Epithelial cell of proximal tubule (primary cell): Measurements from ENCODE around the gene PRRG4. TPM values are rescaled to one million over a fixed set of nuclear protein-coding genes. Genes with fewer than 3 reads are reported as not detected.
"Not testable (repeated sequence)": the region's sequence is repeated elsewhere in the genome, so short reads cannot be mapped to it uniquely, and the experiment has no call there.

Experiments
- DNase-seq: peaks from one replicate; pipeline ENCODE4 v3.0.0-alpha.2; 2011; ENCODE audit warnings: low read depth
- H3K4me3 ChIP-seq: 2 replicates; pipeline ENCODE4 v1.5.1; 2011; ENCODE audit warnings: low read depth, mild to moderate bottlenecking, low read length
- total RNA-seq: library from RNA; depleted of rRNA; stranded (reverse); fragments of >200 nt; gene quantifications from 2 replicates; pipeline ENCODE4 v1.2.3, GENCODE V29; 2015
- TF ChIP-seq, protein P1 (sequence below): conservative IDR thresholded peaks from 2 replicates; pipeline ENCODE4 v1.5.1; 2012; ENCODE audit warnings: low read depth, mild to moderate bottlenecking, low read length

PRRG4 gene
- total RNA-seq, 1 donor from 2014 or later, result 3.1 TPM

DNA sequence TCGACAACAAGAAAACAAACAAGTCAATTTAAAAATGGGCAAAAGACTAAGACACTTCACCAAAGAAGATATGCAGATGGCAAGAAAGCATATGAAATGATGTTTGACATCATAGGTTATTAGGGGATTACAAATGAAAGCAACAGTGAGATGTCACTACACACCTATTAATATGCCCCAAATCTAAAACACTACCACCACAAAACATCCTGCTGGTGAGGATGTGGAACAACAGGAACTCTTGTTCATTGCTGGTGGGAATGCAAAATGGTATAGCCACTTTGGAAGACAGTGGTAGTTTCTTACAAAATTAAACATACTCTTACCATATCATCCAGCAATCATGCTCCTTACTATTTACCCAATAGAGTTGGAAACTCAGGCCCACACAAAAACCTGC is 29.0 kb downstream of the PRRG4 start:
- TF ChIP-seq, protein P1, sequence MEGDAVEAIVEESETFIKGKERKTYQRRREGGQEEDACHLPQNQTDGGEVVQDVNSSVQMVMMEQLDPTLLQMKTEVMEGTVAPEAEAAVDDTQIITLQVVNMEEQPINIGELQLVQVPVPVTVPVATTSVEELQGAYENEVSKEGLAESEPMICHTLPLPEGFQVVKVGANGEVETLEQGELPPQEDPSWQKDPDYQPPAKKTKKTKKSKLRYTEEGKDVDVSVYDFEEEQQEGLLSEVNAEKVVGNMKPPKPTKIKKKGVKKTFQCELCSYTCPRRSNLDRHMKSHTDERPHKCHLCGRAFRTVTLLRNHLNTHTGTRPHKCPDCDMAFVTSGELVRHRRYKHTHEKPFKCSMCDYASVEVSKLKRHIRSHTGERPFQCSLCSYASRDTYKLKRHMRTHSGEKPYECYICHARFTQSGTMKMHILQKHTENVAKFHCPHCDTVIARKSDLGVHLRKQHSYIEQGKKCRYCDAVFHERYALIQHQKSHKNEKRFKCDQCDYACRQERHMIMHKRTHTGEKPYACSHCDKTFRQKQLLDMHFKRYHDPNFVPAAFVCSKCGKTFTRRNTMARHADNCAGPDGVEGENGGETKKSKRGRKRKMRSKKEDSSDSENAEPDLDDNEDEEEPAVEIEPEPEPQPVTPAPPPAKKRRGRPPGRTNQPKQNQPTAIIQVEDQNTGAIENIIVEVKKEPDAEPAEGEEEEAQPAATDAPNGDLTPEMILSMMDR, result peak; percentile 31
- no peak for DNase-seq
- no peak overlapping the region for H3K4me3 ChIP-seq

DNA sequence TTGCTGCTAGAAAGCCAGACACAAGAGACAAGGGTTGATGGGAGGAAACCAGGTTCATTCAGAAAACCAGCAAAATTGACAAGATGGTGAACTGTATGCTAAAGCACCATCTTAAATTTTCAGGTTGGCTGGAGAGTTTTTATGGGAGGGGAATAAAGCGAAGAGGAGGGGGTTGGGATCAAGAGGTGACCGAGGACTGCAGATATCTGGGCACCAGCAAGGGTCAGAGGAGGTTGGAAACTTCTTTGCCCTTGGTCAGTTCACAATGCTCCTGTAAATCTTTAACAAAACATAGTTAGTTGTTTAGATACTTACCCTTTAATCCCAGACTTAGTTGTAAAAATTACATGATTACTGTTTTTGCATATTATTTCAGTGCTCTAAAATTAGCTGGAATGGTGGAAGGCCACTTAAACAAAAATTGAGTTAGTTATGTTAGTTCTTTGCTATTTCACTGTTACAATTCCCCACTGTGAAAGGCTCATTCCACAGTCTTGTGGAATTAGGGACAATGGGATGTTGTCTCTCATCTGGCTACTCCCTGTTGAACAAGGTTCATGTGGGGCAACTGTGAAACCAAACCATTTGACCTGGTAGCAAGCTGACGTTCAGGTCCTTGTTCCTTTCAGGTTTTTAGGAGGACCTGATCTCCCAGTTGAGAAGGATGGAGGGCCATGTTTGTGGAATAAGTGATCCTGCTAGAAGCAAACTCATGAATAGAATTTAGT is 32.3 kb downstream of the PRRG4 start:
- TF ChIP-seq, protein P1, result no peak
- H3K4me3 ChIP-seq, result no peak overlapping the region
- DNase-seq, result no peak

DNA sequence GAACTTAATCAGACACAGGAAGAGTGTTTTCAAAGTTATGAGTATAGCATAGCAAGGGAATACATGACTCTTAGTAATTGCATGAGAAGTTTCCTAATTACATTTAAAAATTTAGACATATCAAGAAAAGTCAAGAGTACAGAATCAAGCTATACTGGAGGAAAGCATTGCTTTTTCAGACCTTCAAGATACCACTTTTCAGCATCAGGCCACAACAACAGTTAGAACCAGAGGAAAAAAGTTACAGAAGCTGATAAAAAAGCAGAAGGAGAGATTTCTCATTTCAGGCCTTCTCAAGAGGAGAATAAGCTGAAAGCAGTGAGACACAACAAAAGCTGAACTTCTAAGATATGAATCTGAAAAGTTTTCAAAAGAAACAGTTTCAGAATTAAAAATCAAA is 34.8 kb downstream of the PRRG4 start:
- TF ChIP-seq, protein P1, result no peak
- DNase-seq, result no peak
- no peak overlapping the region for H3K4me3 ChIP-seq

DNA sequence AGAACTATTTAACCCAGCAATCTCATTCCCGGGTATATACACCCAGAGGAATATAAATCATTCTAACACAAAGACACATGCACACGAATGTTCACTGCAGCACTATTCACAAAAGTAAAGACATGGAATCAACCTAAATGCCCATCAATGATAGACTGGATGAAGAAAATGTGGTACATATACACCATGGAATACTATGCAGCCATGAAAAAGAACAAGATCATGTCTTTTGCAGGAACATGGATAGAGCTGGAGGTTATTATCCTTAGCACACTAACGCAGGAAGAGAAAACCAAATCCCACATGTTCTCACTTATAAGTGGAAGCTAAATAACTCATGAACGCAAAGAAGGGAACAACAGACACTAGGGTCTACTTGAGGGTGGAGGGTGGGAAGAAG is 39.0 kb downstream of the PRRG4 start:
- DNase-seq, H3K4me3 ChIP-seq: not testable (repeated sequence)

DNA sequence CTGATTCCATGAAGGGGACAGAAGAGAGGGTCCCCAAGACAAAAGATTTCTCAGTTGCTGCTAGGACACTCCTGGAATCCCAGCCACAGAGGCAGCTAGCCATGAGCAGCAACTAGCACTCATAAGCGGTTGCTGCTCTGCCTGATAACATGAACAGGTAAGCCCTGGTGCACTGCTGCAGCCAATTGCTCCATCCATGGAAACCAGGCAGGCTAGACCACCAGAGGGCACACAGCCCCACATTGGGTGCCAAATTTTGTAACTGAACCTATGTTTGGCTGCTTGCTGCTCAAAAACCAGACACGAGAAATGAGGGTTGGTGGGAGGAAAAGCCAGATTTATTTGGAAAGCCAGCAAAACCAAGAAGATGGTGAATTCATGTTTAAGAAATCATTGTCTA is 40.9 kb downstream of the PRRG4 start:
- no peak for DNase-seq
- H3K4me3 ChIP-seq, result no peak overlapping the region
- TF ChIP-seq, protein P1, result peak; percentile 28

DNA sequence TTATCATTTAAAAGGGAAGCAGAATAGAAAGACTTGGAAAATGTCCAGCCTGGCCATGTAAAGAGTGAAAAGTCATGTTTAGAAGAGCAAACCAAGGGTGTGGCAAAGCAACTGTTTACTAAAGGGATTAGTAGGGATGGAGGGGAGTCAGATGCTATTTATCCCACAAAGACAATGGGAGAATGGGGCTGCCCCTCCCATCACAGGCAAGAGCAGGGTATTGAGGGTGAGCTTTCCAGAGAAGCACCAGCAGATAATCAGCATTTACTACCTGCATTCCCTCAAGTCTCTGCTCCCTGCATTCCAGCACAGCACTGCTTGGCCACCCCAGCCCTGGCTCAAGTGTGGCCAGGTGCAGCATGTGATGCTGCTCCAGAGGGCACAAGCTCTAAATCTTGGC is 44.4 kb downstream of the PRRG4 start:
- TF ChIP-seq, protein P1, result no peak
- H3K4me3 ChIP-seq, result no peak overlapping the region
- no peak for DNase-seq

DNA sequence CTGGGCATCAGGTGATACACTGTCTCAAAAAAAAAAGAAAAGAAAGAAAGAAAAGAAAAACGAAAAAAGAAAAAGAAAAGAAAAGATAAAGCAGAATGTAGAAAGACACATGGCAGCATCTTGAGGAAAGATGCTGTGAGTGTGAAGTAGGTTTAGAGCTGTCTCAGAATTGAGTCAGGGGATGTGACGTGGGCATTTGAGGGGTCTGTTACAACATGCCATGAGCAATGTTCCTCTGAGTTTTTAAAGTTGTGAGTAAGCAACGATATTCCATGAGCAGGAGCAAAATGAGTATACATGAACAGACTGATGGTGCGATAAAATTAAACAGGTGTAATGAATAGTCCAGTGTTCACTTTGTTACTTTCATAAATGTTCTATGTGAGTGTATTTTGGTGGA is 51.6 kb downstream of the PRRG4 start:
- no peak overlapping the region for H3K4me3 ChIP-seq
- no peak for DNase-seq
- TF ChIP-seq, protein P1, result no peak
